ENCODE results near the gene PIK3C3.

The PIK3C3 gene

DNA sequence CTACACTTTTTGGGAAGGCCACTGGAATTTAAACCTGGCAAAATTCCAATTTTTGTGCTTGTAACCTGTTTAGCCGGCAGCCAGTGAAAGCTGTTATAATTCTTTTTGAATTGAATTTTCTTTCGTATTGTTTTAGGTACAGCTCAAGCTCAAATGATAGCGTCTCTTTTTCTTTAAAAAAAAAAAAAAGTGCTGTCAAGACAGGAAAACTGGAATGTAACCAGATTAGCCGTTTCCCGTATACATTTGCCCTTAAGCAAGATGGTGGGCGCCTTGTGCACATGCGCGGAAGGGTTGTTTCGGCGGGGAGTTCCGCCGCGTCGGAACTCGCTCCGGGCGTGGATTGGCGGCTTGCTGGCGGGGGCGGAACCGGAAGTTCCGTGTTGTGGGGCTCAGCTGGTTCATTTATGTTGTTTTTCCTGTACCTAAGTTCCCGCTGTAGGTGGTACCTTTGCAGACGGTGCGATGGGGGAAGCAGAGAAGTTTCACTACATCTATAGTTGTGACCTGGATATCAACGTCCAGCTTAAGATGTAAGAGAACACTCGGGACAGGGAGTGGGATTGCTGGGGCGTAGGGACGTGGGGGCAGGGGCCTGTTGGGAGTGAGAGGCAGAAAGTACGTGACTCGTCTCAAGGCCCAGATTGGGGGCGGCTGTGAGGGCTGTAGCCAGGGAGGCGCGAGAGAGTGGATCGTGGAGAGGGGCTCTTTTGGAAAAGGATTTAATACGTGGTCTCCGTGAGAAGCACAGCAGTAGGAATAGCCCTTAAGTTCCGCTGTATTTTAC, at the start of gene PIK3C3:
Gene PIK3C3 (plus strand): TSS at position 408 of the 787 bp plus-strand sequence. CDS start 58 bp downstream, at position 466.
- H3K27me3 ChIP-seq, result peaks cover 7% of the 10 kb centered on the region
- peaks cover 18% of the 10 kb centered on the region for H3K36me3 ChIP-seq
- peak within 1 kb of the TSS; percentile 67 to 97 for H3K4me3 ChIP-seq (ENCODE audit: low read depth in 1 of 2, low read length in 1 of 2)
- peak within 1 kb of the TSS; percentile 85 for H3K27ac ChIP-seq
- H3K4me1 ChIP-seq (ENCODE audit: control insufficient read depth in 1 of 2, insufficient read depth in 1 of 2, low read depth in 1 of 2, low read length in 1 of 2), result peaks cover 18% of the 10 kb centered on the region in 2 experiments
- H3K9me3 ChIP-seq, result no peaks in the 10 kb centered on the region
- TF ChIP-seq, protein P1, sequence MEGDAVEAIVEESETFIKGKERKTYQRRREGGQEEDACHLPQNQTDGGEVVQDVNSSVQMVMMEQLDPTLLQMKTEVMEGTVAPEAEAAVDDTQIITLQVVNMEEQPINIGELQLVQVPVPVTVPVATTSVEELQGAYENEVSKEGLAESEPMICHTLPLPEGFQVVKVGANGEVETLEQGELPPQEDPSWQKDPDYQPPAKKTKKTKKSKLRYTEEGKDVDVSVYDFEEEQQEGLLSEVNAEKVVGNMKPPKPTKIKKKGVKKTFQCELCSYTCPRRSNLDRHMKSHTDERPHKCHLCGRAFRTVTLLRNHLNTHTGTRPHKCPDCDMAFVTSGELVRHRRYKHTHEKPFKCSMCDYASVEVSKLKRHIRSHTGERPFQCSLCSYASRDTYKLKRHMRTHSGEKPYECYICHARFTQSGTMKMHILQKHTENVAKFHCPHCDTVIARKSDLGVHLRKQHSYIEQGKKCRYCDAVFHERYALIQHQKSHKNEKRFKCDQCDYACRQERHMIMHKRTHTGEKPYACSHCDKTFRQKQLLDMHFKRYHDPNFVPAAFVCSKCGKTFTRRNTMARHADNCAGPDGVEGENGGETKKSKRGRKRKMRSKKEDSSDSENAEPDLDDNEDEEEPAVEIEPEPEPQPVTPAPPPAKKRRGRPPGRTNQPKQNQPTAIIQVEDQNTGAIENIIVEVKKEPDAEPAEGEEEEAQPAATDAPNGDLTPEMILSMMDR (IDR thresholded peaks at IDR 0.05), result no peak

DNA sequence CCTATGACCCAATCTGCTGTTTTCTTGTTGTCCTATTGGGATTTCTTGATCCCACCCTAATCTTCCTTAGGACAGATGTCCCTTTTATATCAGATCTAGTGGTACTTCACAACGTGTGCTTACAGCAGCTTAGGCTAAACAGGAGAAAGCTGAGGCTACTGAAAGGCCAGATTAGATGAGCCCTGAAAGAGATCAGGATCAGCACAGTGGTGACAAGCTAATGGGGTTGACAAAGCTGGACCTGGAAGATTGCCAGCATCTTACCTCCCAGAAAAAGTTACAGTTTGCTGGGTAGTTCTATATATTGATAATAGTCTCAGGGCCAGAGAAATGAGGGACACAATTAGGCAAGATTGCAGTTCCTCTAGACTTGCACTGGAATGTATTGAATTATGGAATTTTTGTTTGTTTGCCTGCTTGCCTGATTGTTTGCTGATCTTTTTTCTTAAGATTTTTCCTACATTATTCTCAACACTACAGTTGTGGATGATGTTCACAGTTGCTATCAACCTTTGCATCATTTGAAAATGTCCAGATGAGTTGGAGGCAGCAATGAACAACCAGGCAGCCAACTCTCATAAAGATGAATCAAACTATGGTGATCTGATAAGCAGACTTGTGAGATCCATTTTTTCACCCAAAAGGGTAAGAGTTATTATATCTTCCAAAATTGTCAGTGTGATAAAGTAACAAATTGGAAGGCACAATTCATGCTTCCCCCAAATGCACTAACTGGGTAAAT, 49.1 kb upstream of the PIK3C3 start:
- no peak overlapping the region for H3K27ac ChIP-seq
- H3K4me3 ChIP-seq (ENCODE audit: low read depth in 1 of 2, low read length in 1 of 2), result no peak overlapping the region
- H3K36me3 ChIP-seq, result no peaks in the 10 kb centered on the region
- H3K4me1 ChIP-seq (ENCODE audit: control insufficient read depth in 1 of 2, insufficient read depth in 1 of 2, low read depth in 1 of 2, low read length in 1 of 2), result no peaks in the 10 kb centered on the region
- H3K9me3 ChIP-seq, result no peaks in the 10 kb centered on the region
- no peaks in the 10 kb centered on the region for H3K27me3 ChIP-seq
- TF ChIP-seq, protein P1 (IDR thresholded peaks at IDR 0.05), result no peak

DNA sequence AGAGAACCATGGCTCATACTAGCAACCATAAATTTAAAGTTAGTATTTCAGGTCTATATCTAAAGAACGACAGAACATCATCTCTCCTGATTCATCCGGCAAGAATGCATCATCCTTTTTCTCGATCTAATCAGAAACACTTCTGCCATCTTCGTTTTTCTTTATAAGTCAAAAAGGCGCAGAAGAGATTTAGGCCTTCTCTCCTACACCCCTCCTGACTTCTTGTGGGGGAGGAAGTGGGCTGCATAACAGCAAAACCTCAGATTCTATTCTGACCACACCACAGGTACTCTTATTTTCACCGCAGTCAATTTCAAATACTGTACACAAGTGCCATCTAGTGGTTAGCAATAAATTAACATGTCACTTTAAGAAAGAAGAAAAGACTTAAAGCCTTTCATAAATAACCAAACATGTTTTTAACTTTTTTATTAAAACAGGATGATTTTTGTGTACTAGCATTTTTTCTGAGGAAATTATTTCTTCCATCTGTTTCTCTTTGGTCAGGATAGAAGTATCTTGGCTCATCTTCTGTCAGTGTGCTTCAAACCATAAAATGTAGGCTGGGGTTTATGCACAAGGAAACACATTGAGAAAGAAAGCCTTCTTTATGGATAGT, 48.4 kb upstream of the PIK3C3 start:
- no peaks in the 10 kb centered on the region for H3K36me3 ChIP-seq
- H3K27me3 ChIP-seq, result no peaks in the 10 kb centered on the region
- H3K27ac ChIP-seq, result no peak overlapping the region
- H3K9me3 ChIP-seq, result no peaks in the 10 kb centered on the region
- H3K4me1 ChIP-seq (ENCODE audit: control insufficient read depth in 1 of 2, insufficient read depth in 1 of 2, low read depth in 1 of 2, low read length in 1 of 2), result no peaks in the 10 kb centered on the region
- no peak overlapping the region for H3K4me3 ChIP-seq (ENCODE audit: low read depth in 1 of 2, low read length in 1 of 2)
- TF ChIP-seq, protein P1 (IDR thresholded peaks at IDR 0.05), result no peak

DNA sequence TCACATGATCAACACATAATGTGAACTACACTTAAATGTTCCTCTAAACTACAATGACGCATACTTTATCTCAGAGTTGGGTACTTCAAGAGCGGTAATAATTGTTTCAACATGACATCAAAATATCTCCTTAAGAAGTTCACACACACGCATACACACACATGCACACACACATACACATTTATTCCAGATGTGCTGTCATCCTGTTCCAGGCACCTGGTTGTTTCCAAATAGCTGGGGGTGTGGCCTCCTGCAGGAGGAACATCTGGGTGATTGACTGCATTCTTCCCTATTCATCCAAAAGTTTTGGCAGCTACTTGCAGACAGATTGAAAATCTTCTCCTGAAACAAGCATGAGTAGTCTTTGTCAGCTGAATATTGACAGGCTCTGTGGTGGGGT, 37.9 kb upstream of the PIK3C3 start:
- H3K4me1 ChIP-seq (ENCODE audit: control insufficient read depth in 1 of 2, insufficient read depth in 1 of 2, low read depth in 1 of 2, low read length in 1 of 2), result no peaks in the 10 kb centered on the region
- TF ChIP-seq, protein P1 (IDR thresholded peaks at IDR 0.05), result no peak
- no peak overlapping the region for H3K27ac ChIP-seq
- H3K36me3 ChIP-seq, result no peaks in the 10 kb centered on the region
- H3K27me3 ChIP-seq, result no peaks in the 10 kb centered on the region
- no peak overlapping the region for H3K4me3 ChIP-seq (ENCODE audit: low read depth in 1 of 2, low read length in 1 of 2)
- H3K9me3 ChIP-seq, result no peaks in the 10 kb centered on the region

DNA sequence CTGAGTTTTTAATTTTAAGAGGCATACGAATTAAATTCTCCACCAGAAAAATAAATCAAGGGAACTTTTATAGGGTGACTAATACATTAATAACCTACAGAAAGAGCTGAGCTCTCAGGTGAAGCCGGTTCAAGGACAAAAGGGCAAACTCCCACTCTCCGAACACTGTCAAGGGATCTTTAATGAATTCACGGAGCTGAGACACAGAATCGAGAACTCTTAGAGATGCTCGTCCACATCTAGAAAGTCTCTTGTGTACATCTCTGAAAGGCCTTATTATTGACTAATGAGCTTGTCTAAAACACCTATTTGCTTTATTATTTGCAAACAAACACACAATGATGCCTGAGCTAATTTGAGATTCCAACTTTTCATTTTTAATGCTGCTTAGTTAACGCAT, 33.3 kb upstream of the PIK3C3 start:
- Histone ChIP-seq H3K36me3 (no peaks in the 10 kb centered on the region), H3K9me3 (no peaks in the 10 kb centered on the region), H3K27ac (no peak overlapping the region), H3K4me3 (ENCODE audit: low read depth in 1 of 2, low read length in 1 of 2) (no peak overlapping the region), H3K4me1 (ENCODE audit: control insufficient read depth in 1 of 2, insufficient read depth in 1 of 2, low read depth in 1 of 2, low read length in 1 of 2) (peaks cover 0 to 4% of the 10 kb centered on the region in 2 experiments), H3K27me3 (no peaks in the 10 kb centered on the region)
- TF ChIP-seq, protein P1 (IDR thresholded peaks at IDR 0.05), result no peak
